GM12878 (cell line): ENCODE results near the gene FKBP11.

Experiments
- CTCF ChIP-seq, 3 experiments: IDR thresholded peaks in 2 of 3; conservative IDR thresholded peaks in 1 of 3; 2 replicates each; pipeline ENCODE4 v1.5.1; 2011; ENCODE audit warnings: low read depth in 3 of 3, low read length in 3 of 3, mild to moderate bottlenecking in 3 of 3, control low read depth in 2 of 3, moderate library complexity in 2 of 3, inconsistent platforms in 1 of 3, mixed read lengths in 1 of 3; ENCODE audit not compliant: control insufficient read depth in 2 of 3, insufficient read depth in 1 of 3; ENCODE audit errors: extremely low read depth in 1 of 3
- ESRRA ChIP-seq: IDR thresholded peaks from 2 replicates; pipeline ENCODE4 v1.6.1; 2012; ENCODE audit warnings: mild to moderate bottlenecking, low read length, improper control_type of control experiment
- NR2C2 ChIP-seq: IDR thresholded peaks from 2 replicates; pipeline ENCODE4 v1.6.1; 2011; ENCODE audit warnings: borderline replicate concordance, low read depth; ENCODE audit not compliant: control insufficient read depth, insufficient read length
- SPI1 ChIP-seq: IDR thresholded peaks from 2 replicates; pipeline ENCODE4 v1.6.1; 2011; ENCODE audit warnings: low read depth, mild to moderate bottlenecking, low read length, moderate library complexity, borderline replicate concordance; ENCODE audit not compliant: insufficient read depth
- SREBF2 ChIP-seq: IDR thresholded peaks from 2 replicates; pipeline ENCODE4 v1.6.1; 2012; ENCODE audit warnings: mild to moderate bottlenecking, low read length
- SUZ12 ChIP-seq: fragments of 200-600 bp; sonication (generic); IDR thresholded peaks from one replicate; pipeline ENCODE4 v1.6.1; 2018; ENCODE audit warnings: antibody characterized with exemption, mild to moderate bottlenecking; ENCODE audit not compliant: unreplicated experiment
- TF ChIP-seq, protein P1 (sequence below): IDR thresholded peaks from 2 replicates; pipeline ENCODE4 v1.6.1; 2012; ENCODE audit warnings: low read length, inconsistent platforms

- peak in 1 of 3 experiments; percentile 26; a peak in 2 of 6 replicates for TF ChIP-seq CTCF (IDR thresholded peaks at IDR 0.05 in 2 of 3, conservative IDR thresholded peaks at IDR 0.05 in 1 of 3; ENCODE audit: control insufficient read depth in 2 of 3, extremely low read depth in 1 of 3, insufficient read depth in 1 of 3, low read depth in 3 of 3, low read length in 3 of 3)
- no peak for TF ChIP-seq SREBF2
- TF ChIP-seq SPI1, result no peak
- TF ChIP-seq SUZ12, result no peak
- no peak for TF ChIP-seq ESRRA
- TF ChIP-seq, protein P1, sequence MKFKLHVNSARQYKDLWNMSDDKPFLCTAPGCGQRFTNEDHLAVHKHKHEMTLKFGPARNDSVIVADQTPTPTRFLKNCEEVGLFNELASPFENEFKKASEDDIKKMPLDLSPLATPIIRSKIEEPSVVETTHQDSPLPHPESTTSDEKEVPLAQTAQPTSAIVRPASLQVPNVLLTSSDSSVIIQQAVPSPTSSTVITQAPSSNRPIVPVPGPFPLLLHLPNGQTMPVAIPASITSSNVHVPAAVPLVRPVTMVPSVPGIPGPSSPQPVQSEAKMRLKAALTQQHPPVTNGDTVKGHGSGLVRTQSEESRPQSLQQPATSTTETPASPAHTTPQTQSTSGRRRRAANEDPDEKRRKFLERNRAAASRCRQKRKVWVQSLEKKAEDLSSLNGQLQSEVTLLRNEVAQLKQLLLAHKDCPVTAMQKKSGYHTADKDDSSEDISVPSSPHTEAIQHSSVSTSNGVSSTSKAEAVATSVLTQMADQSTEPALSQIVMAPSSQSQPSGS, result no peak
- no peak for TF ChIP-seq NR2C2
Observed at GRCh38 chr12:48965298-48965838, 40.1 kb upstream of the FKBP11 start.
